ENCODE results near the gene SLC36A2.

The SLC36A2 gene

DNA sequence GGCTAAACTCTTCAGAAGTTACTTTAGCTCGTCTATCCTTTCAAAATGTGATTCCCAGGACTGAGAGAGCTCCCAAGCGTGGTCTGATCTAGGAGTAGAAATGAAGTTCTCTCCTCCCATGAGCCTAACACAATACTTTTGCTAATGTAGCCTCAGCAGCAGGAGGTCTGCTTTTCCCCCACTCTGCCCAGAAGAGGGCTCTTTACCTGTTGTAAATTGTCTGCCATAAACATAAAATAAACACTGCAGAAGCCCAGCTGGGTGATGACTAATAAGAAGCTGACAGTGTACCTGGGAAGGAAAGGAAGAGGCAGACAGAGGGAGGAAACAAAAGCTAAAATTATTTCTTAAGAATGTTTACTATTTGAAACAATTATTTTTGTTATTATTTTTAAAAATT, 59.2 kb downstream of the SLC36A2 start (continued):
- TF ChIP-seq, protein P1, sequence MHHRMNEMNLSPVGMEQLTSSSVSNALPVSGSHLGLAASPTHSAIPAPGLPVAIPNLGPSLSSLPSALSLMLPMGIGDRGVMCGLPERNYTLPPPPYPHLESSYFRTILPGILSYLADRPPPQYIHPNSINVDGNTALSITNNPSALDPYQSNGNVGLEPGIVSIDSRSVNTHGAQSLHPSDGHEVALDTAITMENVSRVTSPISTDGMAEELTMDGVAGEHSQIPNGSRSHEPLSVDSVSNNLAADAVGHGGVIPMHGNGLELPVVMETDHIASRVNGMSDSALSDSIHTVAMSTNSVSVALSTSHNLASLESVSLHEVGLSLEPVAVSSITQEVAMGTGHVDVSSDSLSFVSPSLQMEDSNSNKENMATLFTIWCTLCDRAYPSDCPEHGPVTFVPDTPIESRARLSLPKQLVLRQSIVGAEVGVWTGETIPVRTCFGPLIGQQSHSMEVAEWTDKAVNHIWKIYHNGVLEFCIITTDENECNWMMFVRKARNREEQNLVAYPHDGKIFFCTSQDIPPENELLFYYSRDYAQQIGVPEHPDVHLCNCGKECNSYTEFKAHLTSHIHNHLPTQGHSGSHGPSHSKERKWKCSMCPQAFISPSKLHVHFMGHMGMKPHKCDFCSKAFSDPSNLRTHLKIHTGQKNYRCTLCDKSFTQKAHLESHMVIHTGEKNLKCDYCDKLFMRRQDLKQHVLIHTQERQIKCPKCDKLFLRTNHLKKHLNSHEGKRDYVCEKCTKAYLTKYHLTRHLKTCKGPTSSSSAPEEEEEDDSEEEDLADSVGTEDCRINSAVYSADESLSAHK (tag by site-specific recombination; IDR thresholded peaks at IDR 0.05) = no peak
- no peak for TF ChIP-seq ZNF596 (tag by site-specific recombination; IDR thresholded peaks at IDR 0.05)
- no peak for TF ChIP-seq MEIS1 (CRISPR knock-in tag; IDR thresholded peaks at IDR 0.05; ENCODE audit: borderline replicate concordance)
- TF ChIP-seq SP7 (tag by site-specific recombination; IDR thresholded peaks at IDR 0.05) = no peak
- no peak for TF ChIP-seq ZNF791 (tag by site-specific recombination; IDR thresholded peaks at IDR 0.05)
- no peak for TF ChIP-seq ZNF302 (tag by site-specific recombination; IDR thresholded peaks at IDR 0.05; ENCODE audit: low read depth)
- peak; percentile 82 for TF ChIP-seq GLIS1 (tag by site-specific recombination; IDR thresholded peaks at IDR 0.05)
- no peak for TF ChIP-seq ZNF843 (tag by site-specific recombination; IDR thresholded peaks at IDR 0.05)
- no peak for TF ChIP-seq ZNF350 (tag by site-specific recombination; IDR thresholded peaks at IDR 0.05)
- TF ChIP-seq, protein P2, sequence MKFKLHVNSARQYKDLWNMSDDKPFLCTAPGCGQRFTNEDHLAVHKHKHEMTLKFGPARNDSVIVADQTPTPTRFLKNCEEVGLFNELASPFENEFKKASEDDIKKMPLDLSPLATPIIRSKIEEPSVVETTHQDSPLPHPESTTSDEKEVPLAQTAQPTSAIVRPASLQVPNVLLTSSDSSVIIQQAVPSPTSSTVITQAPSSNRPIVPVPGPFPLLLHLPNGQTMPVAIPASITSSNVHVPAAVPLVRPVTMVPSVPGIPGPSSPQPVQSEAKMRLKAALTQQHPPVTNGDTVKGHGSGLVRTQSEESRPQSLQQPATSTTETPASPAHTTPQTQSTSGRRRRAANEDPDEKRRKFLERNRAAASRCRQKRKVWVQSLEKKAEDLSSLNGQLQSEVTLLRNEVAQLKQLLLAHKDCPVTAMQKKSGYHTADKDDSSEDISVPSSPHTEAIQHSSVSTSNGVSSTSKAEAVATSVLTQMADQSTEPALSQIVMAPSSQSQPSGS (tag by site-specific recombination; IDR thresholded peaks at IDR 0.05; ENCODE audit: low read depth) = no peak
- TF ChIP-seq, protein P3, sequence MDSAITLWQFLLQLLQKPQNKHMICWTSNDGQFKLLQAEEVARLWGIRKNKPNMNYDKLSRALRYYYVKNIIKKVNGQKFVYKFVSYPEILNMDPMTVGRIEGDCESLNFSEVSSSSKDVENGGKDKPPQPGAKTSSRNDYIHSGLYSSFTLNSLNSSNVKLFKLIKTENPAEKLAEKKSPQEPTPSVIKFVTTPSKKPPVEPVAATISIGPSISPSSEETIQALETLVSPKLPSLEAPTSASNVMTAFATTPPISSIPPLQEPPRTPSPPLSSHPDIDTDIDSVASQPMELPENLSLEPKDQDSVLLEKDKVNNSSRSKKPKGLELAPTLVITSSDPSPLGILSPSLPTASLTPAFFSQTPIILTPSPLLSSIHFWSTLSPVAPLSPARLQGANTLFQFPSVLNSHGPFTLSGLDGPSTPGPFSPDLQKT (IDR thresholded peaks at IDR 0.05; ENCODE audit: borderline replicate concordance, low read depth, low read length) = no peak
- TF ChIP-seq ZSCAN30 (tag by site-specific recombination; IDR thresholded peaks at IDR 0.05) = no peak
- no peak for TF ChIP-seq ZEB2 (tag by site-specific recombination; IDR thresholded peaks at IDR 0.05)
- peak; percentile 59 for TF ChIP-seq ZBTB8A (tag by site-specific recombination; IDR thresholded peaks at IDR 0.05)
- TF ChIP-seq ZNF354C (tag by site-specific recombination; IDR thresholded peaks at IDR 0.05; ENCODE audit: borderline replicate concordance, low read depth) = no peak
- TF ChIP-seq ZNF654 (tag by site-specific recombination; IDR thresholded peaks at IDR 0.05; ENCODE audit: low read depth) = peak; percentile 7; the same call in 1 of the 2 replicates
- TF ChIP-seq, protein P4, sequence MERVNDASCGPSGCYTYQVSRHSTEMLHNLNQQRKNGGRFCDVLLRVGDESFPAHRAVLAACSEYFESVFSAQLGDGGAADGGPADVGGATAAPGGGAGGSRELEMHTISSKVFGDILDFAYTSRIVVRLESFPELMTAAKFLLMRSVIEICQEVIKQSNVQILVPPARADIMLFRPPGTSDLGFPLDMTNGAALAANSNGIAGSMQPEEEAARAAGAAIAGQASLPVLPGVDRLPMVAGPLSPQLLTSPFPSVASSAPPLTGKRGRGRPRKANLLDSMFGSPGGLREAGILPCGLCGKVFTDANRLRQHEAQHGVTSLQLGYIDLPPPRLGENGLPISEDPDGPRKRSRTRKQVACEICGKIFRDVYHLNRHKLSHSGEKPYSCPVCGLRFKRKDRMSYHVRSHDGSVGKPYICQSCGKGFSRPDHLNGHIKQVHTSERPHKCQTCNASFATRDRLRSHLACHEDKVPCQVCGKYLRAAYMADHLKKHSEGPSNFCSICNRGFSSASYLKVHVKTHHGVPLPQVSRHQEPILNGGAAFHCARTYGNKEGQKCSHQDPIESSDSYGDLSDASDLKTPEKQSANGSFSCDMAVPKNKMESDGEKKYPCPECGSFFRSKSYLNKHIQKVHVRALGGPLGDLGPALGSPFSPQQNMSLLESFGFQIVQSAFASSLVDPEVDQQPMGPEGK (tag by site-specific recombination; IDR thresholded peaks at IDR 0.05) = no peak
- TF ChIP-seq KLF10 (tag by site-specific recombination; IDR thresholded peaks at IDR 0.05) = no peak
- TF ChIP-seq ZNF548 (tag by site-specific recombination; IDR thresholded peaks at IDR 0.05) = no peak
- TF ChIP-seq ZNF23 (tag by site-specific recombination; IDR thresholded peaks at IDR 0.05; ENCODE audit: borderline replicate concordance) = no peak
- TF ChIP-seq ZNF214 (tag by site-specific recombination; IDR thresholded peaks at IDR 0.05; ENCODE audit: borderline replicate concordance) = no peak
- no peak for TF ChIP-seq ZNF37A (tag by site-specific recombination; IDR thresholded peaks at IDR 0.05)
- no peak for TF ChIP-seq ZNF175 (tag by site-specific recombination; IDR thresholded peaks at IDR 0.05)
- TF ChIP-seq ZNF623 (tag by site-specific recombination; IDR thresholded peaks at IDR 0.05) = no peak
- TF ChIP-seq OSR2 (tag by site-specific recombination; IDR thresholded peaks at IDR 0.05) = 0 out of 2 replicates have a peak, but pooled peaks have one; percentile 23
- TF ChIP-seq ZBTB17 (tag by site-specific recombination; IDR thresholded peaks at IDR 0.05) = peak; percentile 58
- TF ChIP-seq ZIC2 (tag by site-specific recombination; IDR thresholded peaks at IDR 0.05) = peak; percentile 50; the same call in 1 of the 2 replicates
- peak; percentile 68 for TF ChIP-seq PRDM1 (tag by site-specific recombination; IDR thresholded peaks at IDR 0.05)
- TF ChIP-seq, protein P5, sequence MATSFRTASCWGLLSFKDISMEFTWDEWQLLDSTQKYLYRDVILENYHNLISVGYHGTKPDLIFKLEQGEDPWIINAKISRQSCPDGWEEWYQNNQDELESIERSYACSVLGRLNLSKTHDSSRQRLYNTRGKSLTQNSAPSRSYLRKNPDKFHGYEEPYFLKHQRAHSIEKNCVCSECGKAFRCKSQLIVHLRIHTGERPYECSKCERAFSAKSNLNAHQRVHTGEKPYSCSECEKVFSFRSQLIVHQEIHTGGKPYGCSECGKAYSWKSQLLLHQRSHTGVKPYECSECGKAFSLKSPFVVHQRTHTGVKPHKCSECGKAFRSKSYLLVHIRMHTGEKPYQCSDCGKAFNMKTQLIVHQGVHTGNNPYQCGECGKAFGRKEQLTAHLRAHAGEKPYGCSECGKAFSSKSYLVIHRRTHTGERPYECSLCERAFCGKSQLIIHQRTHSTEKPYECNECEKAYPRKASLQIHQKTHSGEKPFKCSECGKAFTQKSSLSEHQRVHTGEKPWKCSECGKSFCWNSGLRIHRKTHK (tag by site-specific recombination; IDR thresholded peaks at IDR 0.05) = no peak
- TF ChIP-seq, protein P6, sequence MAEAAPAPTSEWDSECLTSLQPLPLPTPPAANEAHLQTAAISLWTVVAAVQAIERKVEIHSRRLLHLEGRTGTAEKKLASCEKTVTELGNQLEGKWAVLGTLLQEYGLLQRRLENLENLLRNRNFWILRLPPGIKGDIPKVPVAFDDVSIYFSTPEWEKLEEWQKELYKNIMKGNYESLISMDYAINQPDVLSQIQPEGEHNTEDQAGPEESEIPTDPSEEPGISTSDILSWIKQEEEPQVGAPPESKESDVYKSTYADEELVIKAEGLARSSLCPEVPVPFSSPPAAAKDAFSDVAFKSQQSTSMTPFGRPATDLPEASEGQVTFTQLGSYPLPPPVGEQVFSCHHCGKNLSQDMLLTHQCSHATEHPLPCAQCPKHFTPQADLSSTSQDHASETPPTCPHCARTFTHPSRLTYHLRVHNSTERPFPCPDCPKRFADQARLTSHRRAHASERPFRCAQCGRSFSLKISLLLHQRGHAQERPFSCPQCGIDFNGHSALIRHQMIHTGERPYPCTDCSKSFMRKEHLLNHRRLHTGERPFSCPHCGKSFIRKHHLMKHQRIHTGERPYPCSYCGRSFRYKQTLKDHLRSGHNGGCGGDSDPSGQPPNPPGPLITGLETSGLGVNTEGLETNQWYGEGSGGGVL (tag by site-specific recombination; IDR thresholded peaks at IDR 0.05) = peak; percentile 72

All from HEK293 (cell line).